WTC11 (cell line): ENCODE data around the gene MKI67. TPM values are rescaled to one million over a fixed set of nuclear protein-coding genes. Genes with fewer than 3 reads are reported as not detected.

ENCODE experiments used
- ATAC-seq: fragments of 200-7000 bp; cut with Tn5 transposase; 2 replicates; pipeline ENCODE4 v1.10.0; 2021; ENCODE audit warnings: mild to moderate bottlenecking, moderate library complexity
- CTCF ChIA-PET: fragments of 300-600 bp; sonication (Branson Sonifier 250); formaldehyde crosslinking; loops from one replicate; lab custom pipeline; 2021; ENCODE audit warnings: antibody characterized with exemption; lab: Charles Lee
- POLR2A ChIA-PET: fragments of 350-600 bp; sonication (Branson Sonifier 250); formaldehyde crosslinking; loops from one replicate; lab custom pipeline; 2021; ENCODE audit warnings: antibody characterized with exemption; lab: Charles Lee
- DNase-seq: peaks from one replicate; pipeline ENCODE4 v3.0.0; 2021; ENCODE audit warnings: low spot score
- H3K27ac Mint-ChIP-seq: 2 replicates; pipeline ENCODE4 v1.8.0; 2021; ENCODE audit warnings: mixed read lengths
- H3K27me3 Mint-ChIP-seq: 2 replicates; pipeline ENCODE4 v1.8.0; 2021; ENCODE audit warnings: low read depth, mild to moderate bottlenecking, moderate library complexity, mixed read lengths
- H3K36me3 Mint-ChIP-seq: 2 replicates; pipeline ENCODE4 v1.8.0; 2021; ENCODE audit warnings: mixed read lengths
- H3K4me1 Mint-ChIP-seq: 2 replicates; pipeline ENCODE4 v1.8.0; 2022; ENCODE audit warnings: mixed read lengths
- H3K4me3 Mint-ChIP-seq: 2 replicates; pipeline ENCODE4 v1.8.0; 2021; ENCODE audit warnings: mild to moderate bottlenecking, moderate library complexity, mixed read lengths
- H3K9me3 Mint-ChIP-seq: 2 replicates; pipeline ENCODE4 v1.8.0; 2021; ENCODE audit warnings: mixed read lengths
- IRF2 ChIP-seq: sonication (generic); formaldehyde crosslinking; IDR thresholded peaks from 2 replicates; pipeline ENCODE4 v1.8.0; 2022; ENCODE audit warnings: low read depth, missing genetic modification reagents, borderline replicate concordance
- RORB ChIP-seq: fragments of 250-450 bp; sonication (Bioruptor Pico); IDR thresholded peaks from 2 replicates; pipeline ENCODE4 v1.9.0; 2021; ENCODE audit warnings: mild to moderate bottlenecking
- ZNF263 ChIP-seq: sonication (generic); formaldehyde crosslinking; IDR thresholded peaks from 2 replicates; pipeline ENCODE4 v1.8.1; 2022; ENCODE audit warnings: low read depth, mild to moderate bottlenecking, moderate library complexity, missing genetic modification reagents
- total RNA-seq: library from RNA; stranded (reverse); gene quantifications from 3 replicates; pipeline ENCODE4 v1.2.3, GENCODE V29; 2021
- TF ChIP-seq, protein P1 (sequence below): sonication (generic); formaldehyde crosslinking; IDR thresholded peaks from 2 replicates; pipeline ENCODE4 v1.8.0; 2022; ENCODE audit warnings: missing genetic modification reagents
- TF ChIP-seq, protein P2 (sequence below): sonication (generic); formaldehyde crosslinking; IDR thresholded peaks from 2 replicates; pipeline ENCODE4 v1.8.0; 2022; ENCODE audit warnings: mild to moderate bottlenecking, missing genetic modification reagents

MKI67 gene
- total RNA-seq, 1 experiment from 2014 or later, result 118 TPM

DNA sequence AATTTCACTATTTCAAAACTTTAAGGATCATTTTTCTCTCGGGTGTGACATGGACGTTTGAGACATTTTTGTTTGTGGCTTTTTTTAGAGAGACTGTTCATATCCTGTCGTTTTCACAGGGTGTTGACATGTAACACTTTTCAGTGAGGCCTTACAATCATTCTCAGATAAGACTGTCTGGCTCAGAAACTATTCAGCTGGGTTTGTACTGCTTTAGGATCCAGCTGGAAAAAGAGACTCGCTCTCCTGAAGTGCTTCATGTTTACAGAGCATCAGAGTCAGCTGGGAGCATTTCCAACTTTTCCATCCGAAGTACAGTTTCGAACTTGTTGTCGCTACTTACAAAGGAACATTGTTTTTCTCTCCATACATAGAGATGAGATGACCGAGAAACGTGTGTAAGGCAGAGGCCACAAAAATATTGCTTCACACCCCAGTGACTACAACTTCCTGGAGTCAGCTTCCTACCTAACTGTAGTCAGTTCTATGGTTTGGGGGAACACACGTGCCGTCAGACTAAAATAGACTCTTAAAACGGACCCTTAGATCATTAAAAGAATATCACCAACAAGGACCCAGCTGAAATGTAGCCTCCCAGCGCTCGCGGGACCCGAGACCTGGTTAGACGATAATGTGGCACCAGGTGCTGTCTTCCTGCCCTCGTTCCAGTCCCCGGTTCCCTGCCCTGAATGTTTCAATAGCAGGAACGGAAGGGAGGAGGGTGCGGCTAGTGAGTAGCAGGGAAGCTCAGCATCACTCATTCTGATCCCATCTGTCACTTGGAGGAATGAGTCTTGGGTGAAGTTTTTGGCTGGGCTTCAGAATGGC, 78.0 kb downstream of the MKI67 start (continued):
- TF ChIP-seq, protein P1, sequence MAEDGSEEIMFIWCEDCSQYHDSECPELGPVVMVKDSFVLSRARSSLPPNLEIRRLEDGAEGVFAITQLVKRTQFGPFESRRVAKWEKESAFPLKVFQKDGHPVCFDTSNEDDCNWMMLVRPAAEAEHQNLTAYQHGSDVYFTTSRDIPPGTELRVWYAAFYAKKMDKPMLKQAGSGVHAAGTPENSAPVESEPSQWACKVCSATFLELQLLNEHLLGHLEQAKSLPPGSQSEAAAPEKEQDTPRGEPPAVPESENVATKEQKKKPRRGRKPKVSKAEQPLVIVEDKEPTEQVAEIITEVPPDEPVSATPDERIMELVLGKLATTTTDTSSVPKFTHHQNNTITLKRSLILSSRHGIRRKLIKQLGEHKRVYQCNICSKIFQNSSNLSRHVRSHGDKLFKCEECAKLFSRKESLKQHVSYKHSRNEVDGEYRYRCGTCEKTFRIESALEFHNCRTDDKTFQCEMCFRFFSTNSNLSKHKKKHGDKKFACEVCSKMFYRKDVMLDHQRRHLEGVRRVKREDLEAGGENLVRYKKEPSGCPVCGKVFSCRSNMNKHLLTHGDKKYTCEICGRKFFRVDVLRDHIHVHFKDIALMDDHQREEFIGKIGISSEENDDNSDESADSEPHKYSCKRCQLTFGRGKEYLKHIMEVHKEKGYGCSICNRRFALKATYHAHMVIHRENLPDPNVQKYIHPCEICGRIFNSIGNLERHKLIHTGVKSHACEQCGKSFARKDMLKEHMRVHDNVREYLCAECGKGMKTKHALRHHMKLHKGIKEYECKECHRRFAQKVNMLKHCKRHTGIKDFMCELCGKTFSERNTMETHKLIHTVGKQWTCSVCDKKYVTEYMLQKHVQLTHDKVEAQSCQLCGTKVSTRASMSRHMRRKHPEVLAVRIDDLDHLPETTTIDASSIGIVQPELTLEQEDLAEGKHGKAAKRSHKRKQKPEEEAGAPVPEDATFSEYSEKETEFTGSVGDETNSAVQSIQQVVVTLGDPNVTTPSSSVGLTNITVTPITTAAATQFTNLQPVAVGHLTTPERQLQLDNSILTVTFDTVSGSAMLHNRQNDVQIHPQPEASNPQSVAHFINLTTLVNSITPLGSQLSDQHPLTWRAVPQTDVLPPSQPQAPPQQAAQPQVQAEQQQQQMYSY, result no peak

DNA sequence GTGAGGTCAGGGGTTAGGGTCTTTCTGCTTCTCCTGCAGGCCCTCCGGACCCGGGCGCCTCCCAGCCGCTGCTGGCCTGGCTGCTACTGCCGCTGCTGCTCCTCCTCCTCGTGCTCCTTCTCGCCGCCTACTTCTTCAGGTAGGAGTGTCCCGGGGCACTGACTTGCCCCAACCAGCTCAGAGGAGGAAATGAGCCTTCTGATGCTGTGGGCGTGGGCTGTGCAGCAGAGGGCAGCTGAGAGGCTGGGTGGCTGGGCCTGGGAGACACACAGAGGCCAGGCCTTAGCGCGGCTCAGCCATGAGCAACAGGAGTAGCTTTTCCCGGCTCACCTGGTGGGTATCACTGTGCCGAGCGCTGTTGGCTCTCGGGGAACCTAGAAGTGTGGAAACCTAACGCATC, 78.9 kb downstream of the MKI67 start:
- Mint-ChIP-seq H3K9me3 (no peaks in the 10 kb centered on the region), H3K4me1 (peaks cover 9% of the 10 kb centered on the region), H3K27me3 (peaks cover 6% of the 10 kb centered on the region; the same call in 1 of the 2 replicates), H3K36me3 (no peaks in the 10 kb centered on the region), H3K4me3 (no peak overlapping the region), H3K27ac (peak overlapping the region; percentile 45)
- POLR2A ChIA-PET, result interaction anchor here (0.9 kb wide), 1 partner anchor 12 kb away, joined by 3 read pairs; no protein-coding TSS in a partner anchor
- CTCF ChIA-PET, result interaction anchor here (0.9 to 5.6 kb wide), 12 partner anchors 9 to 177 kb away, joined by 3 to 50 read pairs (median 8); partner anchors contain the start of genes MKI67 and PTPRE
- DNase-seq, result peak; percentile 65
- ATAC-seq, result peak; percentile 99
- TF ChIP-seq ZNF263 (CRISPR knock-in tag), result 0 out of 2 replicates have a peak, but pooled peaks have one; percentile 17
- TF ChIP-seq IRF2 (CRISPR knock-in tag), result no peak
- TF ChIP-seq, protein P2, sequence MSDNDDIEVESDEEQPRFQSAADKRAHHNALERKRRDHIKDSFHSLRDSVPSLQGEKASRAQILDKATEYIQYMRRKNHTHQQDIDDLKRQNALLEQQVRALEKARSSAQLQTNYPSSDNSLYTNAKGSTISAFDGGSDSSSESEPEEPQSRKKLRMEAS, result peak; percentile 28; the same call in 1 of the 2 replicates
- TF ChIP-seq, all 79 proteins: peak for 2

DNA sequence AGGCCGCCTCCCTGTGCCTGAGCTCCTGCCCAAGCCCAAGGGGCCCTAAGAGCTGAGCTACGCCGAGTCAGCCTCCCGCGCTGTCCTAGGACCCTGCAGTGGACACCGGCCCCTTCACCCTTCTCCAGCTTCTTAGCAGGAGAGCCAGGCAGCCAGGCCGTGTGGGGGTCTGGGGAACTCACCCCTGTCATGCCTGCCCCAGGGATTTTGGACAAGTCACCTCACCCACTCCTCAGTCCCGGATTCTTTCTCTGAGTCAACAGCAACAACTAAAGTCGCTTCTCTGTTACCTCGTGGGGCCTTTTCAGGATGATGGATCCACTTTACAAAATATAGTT, 79.3 kb downstream of the MKI67 start:
- CTCF ChIA-PET, result interaction anchor here (1.0 to 5.6 kb wide), 11 partner anchors 9 to 176 kb away, joined by 3 to 50 read pairs (median 6); partner anchors contain the start of gene PTPRE
- Mint-ChIP-seq H3K4me1 (peaks cover 9% of the 10 kb centered on the region), H3K27me3 (peaks cover 10% of the 10 kb centered on the region; the same call in 1 of the 2 replicates), H3K27ac (no peak overlapping the region), H3K36me3 (no peaks in the 10 kb centered on the region), H3K4me3 (no peak overlapping the region), H3K9me3 (no peaks in the 10 kb centered on the region)
- ATAC-seq (no peak), DNase-seq (no peak)
- POLR2A ChIA-PET, result no interaction called here
- TF ChIP-seq ZNF263 (CRISPR knock-in tag), result 0 out of 2 replicates have a peak, but pooled peaks have one; percentile 21
- TF ChIP-seq RORB (CRISPR knock-in tag), result no peak

Other genes with a start within 250 kb of the MKI67 start
- not detected in 3 replicates for gene CLRN3, start 233.5 kb downstream of the MKI67 start, total RNA-seq
- 1.7 to 3.1 TPM (median 2.0 TPM) in 3 replicates for gene PTPRE, start 219.3 kb downstream of the MKI67 start, total RNA-seq